ENCODE data around the gene RSBN1. TPM values are rescaled to one million over a fixed set of nuclear protein-coding genes. Genes with fewer than 3 reads are reported as not detected.
A peak's percentile ranks its signal among the peaks of the same experiment; 100 is the strongest.

Gene RSBN1
- total RNA-seq, 1 donor from 2014 or later: 18.3 TPM

GRCh38 chr1:113812661-113813135, 422 bp upstream of the RSBN1 start:
- DNase-seq: no peak

GRCh38 chr1:113811156-113811887, 954 bp downstream of the RSBN1 start:
- peak; percentile 38 for DNase-seq

GRCh38 chr1:113809670-113810602, 2.3 kb downstream of the RSBN1 start:
- no peak for DNase-seq

GRCh38 chr1:113808450-113809195, 3.7 kb downstream of the RSBN1 start:
- DNase-seq: no peak

- no peak for DNase-seq
Observed at GRCh38 chr1:113805639-113806038, 6.6 kb downstream of the RSBN1 start.

- no peak for DNase-seq
Observed at GRCh38 chr1:113805256-113805531, 7.1 kb downstream of the RSBN1 start.

- DNase-seq: no peak
Observed at GRCh38 chr1:113804421-113805255, 7.6 kb downstream of the RSBN1 start.

- no peak for DNase-seq
Observed at GRCh38 chr1:113802367-113803007, 9.8 kb downstream of the RSBN1 start.

GRCh38 chr1:113800487-113800886, 11.8 kb downstream of the RSBN1 start:
- DNase-seq: no peak

GRCh38 chr1:113797472-113797871, 14.8 kb downstream of the RSBN1 start:
- no peak for DNase-seq

- DNase-seq: no peak
Observed at GRCh38 chr1:113793878-113794834, 18.1 kb downstream of the RSBN1 start.

GRCh38 chr1:113792986-113793385, 19.3 kb downstream of the RSBN1 start:
- DNase-seq: no peak

GRCh38 chr1:113792471-113792870, 19.8 kb downstream of the RSBN1 start:
- DNase-seq: no peak

- no peak for DNase-seq
Observed at GRCh38 chr1:113788802-113789201, 23.5 kb downstream of the RSBN1 start.

- DNase-seq: no peak
Observed at GRCh38 chr1:113787663-113788062, 24.6 kb downstream of the RSBN1 start.

- DNase-seq: no peak
Observed at GRCh38 chr1:113786069-113786468, 26.2 kb downstream of the RSBN1 start.

GRCh38 chr1:113784104-113784779, 28.0 kb downstream of the RSBN1 start:
- no peak for DNase-seq

GRCh38 chr1:113783254-113784103, 28.8 kb downstream of the RSBN1 start:
- DNase-seq: peak; percentile 1
